Ascending aorta (tissue), 2 donors: ENCODE data around the gene SAG. TPM values are rescaled to one million over a fixed set of nuclear protein-coding genes. Genes with fewer than 3 reads are reported as not detected.

Source experiments
- DNase-seq, 2 donors: peaks; one replicate each; pipeline ENCODE4 v3.0.0-alpha.2; 2019; ENCODE audit warnings: low spot score in 2 of 2
- H3K27ac ChIP-seq, 2 donors: fragments of 200-600 bp; sonication (generic); one replicate each; pipeline ENCODE4 v1.5.1; 2016 to 2017; ENCODE audit warnings: mild to moderate bottlenecking in 1 of 2
- H3K27me3 ChIP-seq: fragments of 200-600 bp; sonication (generic); one replicate; pipeline ENCODE4 v1.5.1; 2017
- H3K36me3 ChIP-seq, 2 donors: fragments of 200-600 bp; sonication (generic); one replicate each; pipeline ENCODE4 v1.5.1; 2016
- H3K4me1 ChIP-seq, 2 donors: fragments of 200-600 bp; sonication (generic); one replicate each; pipeline ENCODE4 v1.5.1; 2016 to 2017; ENCODE audit warnings: mild to moderate bottlenecking in 1 of 2
- H3K4me3 ChIP-seq, 2 donors: fragments of 200-600 bp; sonication (generic); one replicate each; pipeline ENCODE4 v1.5.1; 2016 to 2017; ENCODE audit warnings: mild to moderate bottlenecking in 1 of 2
- H3K9me3 ChIP-seq, 2 donors: fragments of 200-600 bp; sonication (generic); one replicate each; pipeline ENCODE4 v1.5.1; 2016
- CTCF ChIP-seq, 3 experiments: fragments of 200-600 bp in 2 of 3; fragments of 450-650 bp in 1 of 3; sonication (generic) in 2 of 3; IDR thresholded peaks; one replicate each; pipeline ENCODE4 v1.5.1; 2016 to 2019; ENCODE audit warnings: antibody characterized with exemption in 3 of 3, mild to moderate bottlenecking in 1 of 3, moderate library complexity in 1 of 3
- intact Hi-C: fragments of 100-400 bp; cut with DNase I; formaldehyde crosslinking; loops from one replicate; pipeline ENCODE4 v1.15.1; 2023
- total RNA-seq: library from RNA; depleted of rRNA; stranded (reverse); fragments of >200 nt; gene quantifications from one replicate; pipeline ENCODE4 v1.1.0, GENCODE V29; 2016

The SAG gene
- total RNA-seq, 1 donor from 2014 or later = not detected

- Histone ChIP-seq H3K36me3 (no peaks in the 10 kb centered on the region), H3K4me1 (peaks cover 11 to 20% of the 10 kb centered on the region in 2 donors), H3K27me3 (no peaks in the 10 kb centered on the region), H3K4me3 (no peak overlapping the region), H3K9me3 (no peaks in the 10 kb centered on the region), H3K27ac (no peak overlapping the region)
- peak in 1 of 2 donors; percentile 55 for DNase-seq
- TF ChIP-seq CTCF (IDR thresholded peaks at IDR 0.05) = no peak
- intact Hi-C loops = loop anchor here (5.0 kb wide), 2 partner anchors 37 to 57 kb away; no protein-coding TSS in a partner anchor
Measured at GRCh38 chr2:233384811-233385488, 77.3 kb downstream of the SAG start.

GRCh38 chr2:233385489-233386044 lies 78.0 kb downstream of the SAG start:
- Histone ChIP-seq H3K36me3 (no peaks in the 10 kb centered on the region), H3K27me3 (no peaks in the 10 kb centered on the region), H3K9me3 (no peaks in the 10 kb centered on the region), H3K4me1 (peaks cover 11 to 25% of the 10 kb centered on the region in 2 donors), H3K4me3 (no peak overlapping the region), H3K27ac (no peak overlapping the region)
- no peak for TF ChIP-seq CTCF (IDR thresholded peaks at IDR 0.05)
- intact Hi-C loops = loop anchor here (2.0 to 5.0 kb wide), 3 partner anchors 21 to 57 kb away; no protein-coding TSS in a partner anchor
- peak in 1 of 2 donors; percentile 60 for DNase-seq

- no peak for TF ChIP-seq CTCF (IDR thresholded peaks at IDR 0.05)
- Histone ChIP-seq H3K4me1 (peaks cover 11 to 25% of the 10 kb centered on the region in 2 donors), H3K27ac (peak overlapping the region; percentile 78 to 84), H3K36me3 (no peaks in the 10 kb centered on the region), H3K4me3 (no peak overlapping the region), H3K27me3 (no peaks in the 10 kb centered on the region), H3K9me3 (no peaks in the 10 kb centered on the region)
- DNase-seq = peak in 1 of 2 donors; percentile 61
- intact Hi-C loops = loop anchor here (1.0 to 5.0 kb wide), 4 partner anchors 20 to 56 kb away; partner anchors contain the start of gene DGKD
Measured at GRCh38 chr2:233386382-233387041, 78.9 kb downstream of the SAG start.

GRCh38 chr2:233387225-233387624 lies 79.6 kb downstream of the SAG start:
- Histone ChIP-seq H3K27ac (peak overlapping the region; percentile 78 to 84), H3K27me3 (no peaks in the 10 kb centered on the region), H3K4me3 (peak overlapping the region in 1 of 2 donors; percentile 54), H3K4me1 (peaks cover 11 to 25% of the 10 kb centered on the region in 2 donors), H3K9me3 (no peaks in the 10 kb centered on the region), H3K36me3 (no peaks in the 10 kb centered on the region)
- intact Hi-C loops = loop anchor here (1.0 to 5.0 kb wide), 4 partner anchors 20 to 55 kb away; partner anchors contain the start of gene DGKD
- TF ChIP-seq CTCF (IDR thresholded peaks at IDR 0.05) = no peak
- DNase-seq = no peak

GRCh38 chr2:233387667-233388528 lies 80.3 kb downstream of the SAG start:
- peak; percentile 53 to 96 for DNase-seq
- Histone ChIP-seq H3K27me3 (no peaks in the 10 kb centered on the region), H3K9me3 (no peaks in the 10 kb centered on the region), H3K4me3 (peak overlapping the region; percentile 18 to 54), H3K27ac (peak overlapping the region; percentile 78 to 84), H3K4me1 (peaks cover 11 to 25% of the 10 kb centered on the region in 2 donors), H3K36me3 (no peaks in the 10 kb centered on the region)
- TF ChIP-seq CTCF (IDR thresholded peaks at IDR 0.05) = no peak
- intact Hi-C loops = loop anchor here (1.0 to 5.0 kb wide), 4 partner anchors 19 to 54 kb away; partner anchors contain the start of gene DGKD
